WTC11 (cell line): Measurements from ENCODE around the gene FRG2B. TPM values are rescaled to one million over a fixed set of nuclear protein-coding genes. Genes with fewer than 3 reads are reported as not detected.
"Not testable (repeated sequence)": the region's sequence is repeated elsewhere in the genome, so short reads cannot be mapped to it uniquely, and the experiment has no call there.

Experiments
- ATAC-seq: fragments of 200-7000 bp; cut with Tn5 transposase; 2 replicates; pipeline ENCODE4 v1.10.0; 2021; ENCODE audit warnings: mild to moderate bottlenecking, moderate library complexity
- CTCF ChIA-PET: fragments of 300-600 bp; sonication (Branson Sonifier 250); formaldehyde crosslinking; loops from one replicate; lab custom pipeline; 2021; ENCODE audit warnings: antibody characterized with exemption; lab: Charles Lee
- POLR2A ChIA-PET: fragments of 350-600 bp; sonication (Branson Sonifier 250); formaldehyde crosslinking; loops from one replicate; lab custom pipeline; 2021; ENCODE audit warnings: antibody characterized with exemption; lab: Charles Lee
- DNase-seq: peaks from one replicate; pipeline ENCODE4 v3.0.0; 2021; ENCODE audit warnings: low spot score
- H3K27ac Mint-ChIP-seq: 2 replicates; pipeline ENCODE4 v1.8.0; 2021; ENCODE audit warnings: mixed read lengths
- H3K27me3 Mint-ChIP-seq: 2 replicates; pipeline ENCODE4 v1.8.0; 2021; ENCODE audit warnings: low read depth, mild to moderate bottlenecking, moderate library complexity, mixed read lengths
- H3K36me3 Mint-ChIP-seq: 2 replicates; pipeline ENCODE4 v1.8.0; 2021; ENCODE audit warnings: mixed read lengths
- H3K4me1 Mint-ChIP-seq: 2 replicates; pipeline ENCODE4 v1.8.0; 2022; ENCODE audit warnings: mixed read lengths
- H3K4me3 Mint-ChIP-seq: 2 replicates; pipeline ENCODE4 v1.8.0; 2021; ENCODE audit warnings: mild to moderate bottlenecking, moderate library complexity, mixed read lengths
- H3K9me3 Mint-ChIP-seq: 2 replicates; pipeline ENCODE4 v1.8.0; 2021; ENCODE audit warnings: mixed read lengths
- CBFB ChIP-seq: sonication (generic); formaldehyde crosslinking; IDR thresholded peaks from 2 replicates; pipeline ENCODE4 v1.8.1; 2022; ENCODE audit warnings: mild to moderate bottlenecking, low read depth, missing genetic modification reagents
- CREB1 ChIP-seq: sonication (generic); formaldehyde crosslinking; IDR thresholded peaks from 2 replicates; pipeline ENCODE4 v1.8.0; 2023; ENCODE audit warnings: mild to moderate bottlenecking, missing genetic modification reagents
- CREM ChIP-seq: sonication (generic); formaldehyde crosslinking; IDR thresholded peaks from 2 replicates; pipeline ENCODE4 v1.8.1; 2022; ENCODE audit warnings: mild to moderate bottlenecking, missing genetic modification reagents, moderate library complexity
- EMX1 ChIP-seq: fragments of 250-450 bp; sonication (Bioruptor Pico); IDR thresholded peaks from 2 replicates; pipeline ENCODE4 v1.8.0; 2021; ENCODE audit warnings: mild to moderate bottlenecking
- ESRRA ChIP-seq: sonication (generic); formaldehyde crosslinking; IDR thresholded peaks from 2 replicates; pipeline ENCODE4 v1.8.1; 2022; ENCODE audit warnings: mild to moderate bottlenecking, missing genetic modification reagents, borderline replicate concordance
- FOXK1 ChIP-seq: sonication (generic); formaldehyde crosslinking; IDR thresholded peaks from 2 replicates; pipeline ENCODE4 v1.8.0; 2022; ENCODE audit warnings: mild to moderate bottlenecking, moderate library complexity, missing genetic modification reagents
- FOXP1 ChIP-seq: sonication (generic); formaldehyde crosslinking; IDR thresholded peaks from 2 replicates; pipeline ENCODE4 v1.8.0; 2022; ENCODE audit warnings: missing genetic modification reagents, mild to moderate bottlenecking, moderate library complexity, borderline replicate concordance
- GABPB1 ChIP-seq: sonication (generic); formaldehyde crosslinking; IDR thresholded peaks from 2 replicates; pipeline ENCODE4 v1.8.1; 2023; ENCODE audit warnings: mild to moderate bottlenecking, missing genetic modification reagents
- IRF2 ChIP-seq: sonication (generic); formaldehyde crosslinking; IDR thresholded peaks from 2 replicates; pipeline ENCODE4 v1.8.0; 2022; ENCODE audit warnings: low read depth, missing genetic modification reagents, borderline replicate concordance
- JUN ChIP-seq: sonication (generic); formaldehyde crosslinking; IDR thresholded peaks from 2 replicates; pipeline ENCODE4 v1.8.0; 2023; ENCODE audit warnings: mild to moderate bottlenecking, missing genetic modification reagents
- MXD4 ChIP-seq: fragments of 250-450 bp; sonication (Bioruptor Pico); IDR thresholded peaks from 2 replicates; pipeline ENCODE4 v1.8.0; 2021; ENCODE audit warnings: mild to moderate bottlenecking, moderate library complexity, borderline replicate concordance
- NFATC4 ChIP-seq: fragments of 250-450 bp; sonication (Bioruptor Pico); IDR thresholded peaks from 2 replicates; pipeline ENCODE4 v1.9.0; 2021; ENCODE audit warnings: mild to moderate bottlenecking
- RELA ChIP-seq: sonication (generic); formaldehyde crosslinking; IDR thresholded peaks from 2 replicates; pipeline ENCODE4 v1.8.1; 2022; ENCODE audit warnings: missing genetic modification reagents, mild to moderate bottlenecking, borderline replicate concordance
- SP1 ChIP-seq: sonication (generic); formaldehyde crosslinking; conservative IDR thresholded peaks from 2 replicates; pipeline ENCODE4 v1.8.1; 2022; ENCODE audit warnings: missing genetic modification reagents
- ZNF219 ChIP-seq: sonication (generic); formaldehyde crosslinking; IDR thresholded peaks from 2 replicates; pipeline ENCODE4 v1.8.0; 2023; ENCODE audit warnings: missing genetic modification reagents, mild to moderate bottlenecking, borderline replicate concordance
- ZNF232 ChIP-seq: sonication (generic); formaldehyde crosslinking; IDR thresholded peaks from 2 replicates; pipeline ENCODE4 v1.8.0; 2022; ENCODE audit warnings: mild to moderate bottlenecking, missing genetic modification reagents
- ZNF396 ChIP-seq: fragments of 250-450 bp; sonication (Bioruptor Pico); IDR thresholded peaks from 2 replicates; pipeline ENCODE4 v1.8.0; 2021; ENCODE audit warnings: mild to moderate bottlenecking, moderate library complexity, borderline replicate concordance
- total RNA-seq: library from RNA; stranded (reverse); gene quantifications from 3 replicates; pipeline ENCODE4 v1.2.3, GENCODE V29; 2021
- TF ChIP-seq, protein P1 (sequence below): fragments of 250-450 bp; sonication (Bioruptor Pico); IDR thresholded peaks from 2 replicates; pipeline ENCODE4 v1.8.0; 2021; ENCODE audit warnings: mild to moderate bottlenecking
- TF ChIP-seq, protein P2 (sequence below): fragments of 250-450 bp; sonication (Bioruptor Pico); conservative IDR thresholded peaks from 2 replicates; pipeline ENCODE4 v1.9.0; 2021; ENCODE audit warnings: mild to moderate bottlenecking
- TF ChIP-seq, protein P3 (sequence below): sonication (generic); formaldehyde crosslinking; IDR thresholded peaks from 2 replicates; pipeline ENCODE4 v1.8.1; 2022; ENCODE audit warnings: missing genetic modification reagents, borderline replicate concordance
- TF ChIP-seq, protein P4 (sequence below): sonication (generic); formaldehyde crosslinking; IDR thresholded peaks from 2 replicates; pipeline ENCODE4 v1.8.0; 2023; ENCODE audit warnings: missing genetic modification reagents
- TF ChIP-seq, protein P5 (sequence below): sonication (generic); formaldehyde crosslinking; IDR thresholded peaks from 2 replicates; pipeline ENCODE4 v1.8.1; 2023; ENCODE audit warnings: mild to moderate bottlenecking, missing genetic modification reagents
- TF ChIP-seq, protein P6 (sequence below): sonication (generic); formaldehyde crosslinking; conservative IDR thresholded peaks from 2 replicates; pipeline ENCODE4 v1.8.1; 2022; ENCODE audit warnings: mild to moderate bottlenecking, missing genetic modification reagents
- TF ChIP-seq, protein P7 (sequence below): fragments of 250-450 bp; sonication (Bioruptor Pico); IDR thresholded peaks from 2 replicates; pipeline ENCODE4 v1.9.0; 2021; ENCODE audit warnings: mild to moderate bottlenecking

Gene FRG2B
- total RNA-seq, 1 experiment from 2014 or later = not detected

DNA sequence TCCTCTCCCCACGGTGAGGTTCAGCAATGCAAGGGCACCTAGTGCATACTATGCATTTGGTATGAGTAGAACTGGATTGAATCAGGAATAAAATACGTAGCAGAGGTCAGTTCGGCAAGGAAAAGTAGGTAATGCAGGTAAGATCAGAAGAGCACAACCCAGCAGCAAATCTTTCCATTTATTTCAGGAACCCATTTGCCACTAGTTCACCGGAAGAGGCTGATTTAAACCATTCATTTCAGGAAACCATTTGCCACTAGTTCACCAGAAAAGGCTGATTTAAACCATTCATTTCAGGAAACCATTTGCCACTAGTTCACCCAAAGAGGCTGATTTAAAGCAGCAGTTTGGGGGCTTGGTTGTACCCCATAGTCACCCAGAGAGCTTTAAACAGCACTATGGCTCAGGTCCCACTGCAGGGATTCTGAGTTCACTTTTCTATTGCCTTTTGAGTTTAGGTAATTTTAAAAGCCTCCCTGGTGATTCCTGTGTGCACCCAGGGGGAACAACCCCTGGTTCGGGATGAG, 4.2 kb upstream of the FRG2B start:
- H3K27me3 Mint-ChIP-seq, ATAC-seq, POLR2A ChIA-PET, CTCF ChIA-PET, H3K4me3 Mint-ChIP-seq, DNase-seq, H3K27ac Mint-ChIP-seq, H3K4me1 Mint-ChIP-seq: not testable (repeated sequence)
- Mint-ChIP-seq H3K36me3 (peaks cover 11% of the 10 kb centered on the region), H3K9me3 (peaks cover 16% of the 10 kb centered on the region)

DNA sequence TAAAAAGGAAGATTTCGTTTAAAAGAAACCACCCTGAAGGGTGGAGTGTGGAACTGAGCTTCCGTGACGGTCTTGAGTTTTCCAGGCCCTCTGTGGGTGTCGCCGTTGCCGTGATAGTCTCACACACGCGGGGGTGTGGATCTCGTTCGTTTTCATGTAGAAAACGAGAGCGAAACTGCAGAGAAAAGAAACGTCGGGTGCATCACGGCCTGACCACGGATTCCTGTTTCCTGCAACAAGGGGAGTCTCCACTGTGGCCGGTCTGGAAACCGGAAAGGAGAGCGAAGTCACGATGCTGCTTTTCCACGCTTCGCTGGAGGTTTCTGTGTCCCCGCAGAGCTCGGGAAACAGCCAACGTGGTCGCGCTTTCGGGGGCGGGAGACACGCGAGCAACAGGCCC, 4.1 kb downstream of the FRG2B start:
- DNase-seq, H3K4me3 Mint-ChIP-seq, H3K27me3 Mint-ChIP-seq, ATAC-seq, H3K27ac Mint-ChIP-seq, CTCF ChIA-PET, H3K4me1 Mint-ChIP-seq, POLR2A ChIA-PET: not testable (repeated sequence)
- Mint-ChIP-seq H3K9me3 (peaks cover 36% of the 10 kb centered on the region), H3K36me3 (peaks cover 36% of the 10 kb centered on the region)

DNA sequence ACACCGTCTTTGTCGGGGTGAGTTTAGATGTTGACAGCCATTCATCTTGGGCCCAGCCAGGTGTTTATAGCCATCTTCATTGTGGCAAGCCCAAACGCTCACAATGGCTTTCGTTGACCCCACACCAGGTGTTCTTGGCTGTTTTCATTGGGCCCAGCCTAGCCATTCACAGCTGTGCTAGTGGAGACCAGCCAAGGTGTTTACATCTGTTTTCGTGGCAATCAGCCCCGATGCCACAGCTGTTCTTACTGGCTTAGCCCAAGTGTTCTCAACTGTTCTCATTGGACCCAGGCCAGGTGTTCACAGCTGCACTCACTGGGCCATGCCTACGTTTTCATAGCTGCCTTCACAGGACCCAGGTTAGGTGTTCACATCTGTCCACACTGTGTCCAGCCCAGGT, 7.7 kb downstream of the FRG2B start:
- no peak overlapping the region for H3K4me3 Mint-ChIP-seq
- POLR2A ChIA-PET = no interaction called here

DNA sequence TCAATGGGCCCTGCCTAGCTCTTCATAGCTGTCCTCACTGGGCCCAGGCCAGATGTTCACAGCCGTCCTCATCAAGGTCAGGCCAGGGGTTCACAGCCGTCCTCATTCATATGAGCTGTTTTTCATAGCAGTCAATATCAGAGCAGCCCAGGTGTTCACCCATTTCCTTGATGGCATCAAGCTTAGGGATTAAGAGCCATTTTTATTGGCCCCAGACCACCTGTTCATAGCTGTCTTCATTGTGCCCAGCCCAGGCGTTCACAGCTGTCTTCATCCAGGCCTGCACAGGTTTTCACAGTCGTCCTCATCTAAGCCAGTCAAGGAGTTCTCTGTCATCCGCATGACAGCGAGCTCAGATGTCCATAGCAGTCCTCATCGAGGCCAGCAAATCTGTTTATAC, 9.4 kb downstream of the FRG2B start:
- peaks cover 86% of the 10 kb centered on the region for H3K9me3 Mint-ChIP-seq
- DNase-seq = no peak
- CTCF ChIA-PET = no interaction called here
- no peak for ATAC-seq
- H3K4me3 Mint-ChIP-seq = no peak overlapping the region
- H3K4me1 Mint-ChIP-seq = no peaks in the 10 kb centered on the region
- POLR2A ChIA-PET = no interaction called here
- H3K27ac Mint-ChIP-seq = no peak overlapping the region
- H3K27me3 Mint-ChIP-seq = peaks cover 10% of the 10 kb centered on the region; the same call in 1 of the 2 replicates
- H3K36me3 Mint-ChIP-seq = peaks cover 84% of the 10 kb centered on the region
- TF ChIP-seq, protein P1, sequence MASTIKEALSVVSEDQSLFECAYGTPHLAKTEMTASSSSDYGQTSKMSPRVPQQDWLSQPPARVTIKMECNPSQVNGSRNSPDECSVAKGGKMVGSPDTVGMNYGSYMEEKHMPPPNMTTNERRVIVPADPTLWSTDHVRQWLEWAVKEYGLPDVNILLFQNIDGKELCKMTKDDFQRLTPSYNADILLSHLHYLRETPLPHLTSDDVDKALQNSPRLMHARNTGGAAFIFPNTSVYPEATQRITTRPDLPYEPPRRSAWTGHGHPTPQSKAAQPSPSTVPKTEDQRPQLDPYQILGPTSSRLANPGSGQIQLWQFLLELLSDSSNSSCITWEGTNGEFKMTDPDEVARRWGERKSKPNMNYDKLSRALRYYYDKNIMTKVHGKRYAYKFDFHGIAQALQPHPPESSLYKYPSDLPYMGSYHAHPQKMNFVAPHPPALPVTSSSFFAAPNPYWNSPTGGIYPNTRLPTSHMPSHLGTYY = no peak
- TF ChIP-seq, protein P2, sequence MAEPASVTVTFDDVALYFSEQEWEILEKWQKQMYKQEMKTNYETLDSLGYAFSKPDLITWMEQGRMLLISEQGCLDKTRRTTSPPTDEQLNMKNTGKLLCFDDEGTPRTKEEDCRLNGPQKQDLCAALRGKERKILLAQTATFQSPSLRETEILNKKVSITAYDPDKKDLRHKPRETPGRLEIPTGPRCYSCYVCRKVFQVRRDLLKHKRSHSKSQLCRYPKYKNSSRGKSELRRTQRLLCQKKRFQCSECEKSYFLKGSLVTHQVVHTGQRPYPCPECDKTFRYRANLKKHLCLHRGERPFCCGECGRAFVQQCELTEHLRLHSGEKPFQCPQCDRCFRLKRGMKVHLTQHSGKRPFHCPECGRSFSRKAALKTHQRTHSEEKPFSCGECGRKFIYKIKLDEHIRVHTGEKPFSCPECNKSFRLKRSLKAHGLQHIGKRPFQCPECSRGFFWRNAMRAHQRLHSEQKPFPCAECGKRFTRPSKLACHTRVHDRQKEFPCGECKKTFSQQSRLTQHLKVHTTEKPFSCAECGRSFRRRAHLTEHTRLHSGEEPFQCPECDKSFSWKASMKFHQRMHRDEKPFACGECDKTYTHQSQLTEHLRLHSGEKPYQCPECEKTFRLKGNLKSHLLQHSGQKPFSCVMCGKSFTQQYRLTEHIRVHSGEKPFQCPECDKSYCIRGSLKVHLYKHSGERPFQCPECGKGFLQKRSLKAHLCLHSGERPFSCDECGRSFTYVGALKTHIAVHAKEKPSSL (CRISPR knock-in tag) = no peak
- TF ChIP-seq CREB1 (CRISPR knock-in tag) = no peak
- TF ChIP-seq FOXP1 (CRISPR knock-in tag) = no peak
- TF ChIP-seq NFATC4 = no peak
- TF ChIP-seq, protein P3, sequence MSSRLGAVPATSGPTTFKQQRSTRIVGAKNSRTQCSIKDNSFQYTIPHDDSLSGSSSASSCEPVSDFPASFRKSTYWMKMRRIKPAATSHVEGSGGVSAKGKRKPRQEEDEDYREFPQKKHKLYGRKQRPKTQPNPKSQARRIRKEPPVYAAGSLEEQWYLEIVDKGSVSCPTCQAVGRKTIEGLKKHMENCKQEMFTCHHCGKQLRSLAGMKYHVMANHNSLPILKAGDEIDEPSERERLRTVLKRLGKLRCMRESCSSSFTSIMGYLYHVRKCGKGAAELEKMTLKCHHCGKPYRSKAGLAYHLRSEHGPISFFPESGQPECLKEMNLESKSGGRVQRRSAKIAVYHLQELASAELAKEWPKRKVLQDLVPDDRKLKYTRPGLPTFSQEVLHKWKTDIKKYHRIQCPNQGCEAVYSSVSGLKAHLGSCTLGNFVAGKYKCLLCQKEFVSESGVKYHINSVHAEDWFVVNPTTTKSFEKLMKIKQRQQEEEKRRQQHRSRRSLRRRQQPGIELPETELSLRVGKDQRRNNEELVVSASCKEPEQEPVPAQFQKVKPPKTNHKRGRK (CRISPR knock-in tag) = no peak
- no peak for TF ChIP-seq ZNF396 (CRISPR knock-in tag)
- TF ChIP-seq, protein P4, sequence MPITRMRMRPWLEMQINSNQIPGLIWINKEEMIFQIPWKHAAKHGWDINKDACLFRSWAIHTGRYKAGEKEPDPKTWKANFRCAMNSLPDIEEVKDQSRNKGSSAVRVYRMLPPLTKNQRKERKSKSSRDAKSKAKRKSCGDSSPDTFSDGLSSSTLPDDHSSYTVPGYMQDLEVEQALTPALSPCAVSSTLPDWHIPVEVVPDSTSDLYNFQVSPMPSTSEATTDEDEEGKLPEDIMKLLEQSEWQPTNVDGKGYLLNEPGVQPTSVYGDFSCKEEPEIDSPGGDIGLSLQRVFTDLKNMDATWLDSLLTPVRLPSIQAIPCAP (CRISPR knock-in tag) = no peak

More for the DNA sequence above, 7.7 kb downstream of the FRG2B start:
- H3K4me1 Mint-ChIP-seq = no peaks in the 10 kb centered on the region
- CTCF ChIA-PET = no interaction called here
- peaks cover 73% of the 10 kb centered on the region for H3K36me3 Mint-ChIP-seq
- DNase-seq = no peak
- no peak for TF ChIP-seq JUN (CRISPR knock-in tag)
- no peak for TF ChIP-seq MXD4 (CRISPR knock-in tag)
- TF ChIP-seq RELA (CRISPR knock-in tag) = no peak
- TF ChIP-seq SP1 (CRISPR knock-in tag) = no peak
- TF ChIP-seq CREM (CRISPR knock-in tag) = no peak
- TF ChIP-seq FOXK1 (CRISPR knock-in tag) = no peak
- TF ChIP-seq EMX1 (CRISPR knock-in tag) = no peak
- TF ChIP-seq GABPB1 (CRISPR knock-in tag) = no peak
- TF ChIP-seq, protein P5, sequence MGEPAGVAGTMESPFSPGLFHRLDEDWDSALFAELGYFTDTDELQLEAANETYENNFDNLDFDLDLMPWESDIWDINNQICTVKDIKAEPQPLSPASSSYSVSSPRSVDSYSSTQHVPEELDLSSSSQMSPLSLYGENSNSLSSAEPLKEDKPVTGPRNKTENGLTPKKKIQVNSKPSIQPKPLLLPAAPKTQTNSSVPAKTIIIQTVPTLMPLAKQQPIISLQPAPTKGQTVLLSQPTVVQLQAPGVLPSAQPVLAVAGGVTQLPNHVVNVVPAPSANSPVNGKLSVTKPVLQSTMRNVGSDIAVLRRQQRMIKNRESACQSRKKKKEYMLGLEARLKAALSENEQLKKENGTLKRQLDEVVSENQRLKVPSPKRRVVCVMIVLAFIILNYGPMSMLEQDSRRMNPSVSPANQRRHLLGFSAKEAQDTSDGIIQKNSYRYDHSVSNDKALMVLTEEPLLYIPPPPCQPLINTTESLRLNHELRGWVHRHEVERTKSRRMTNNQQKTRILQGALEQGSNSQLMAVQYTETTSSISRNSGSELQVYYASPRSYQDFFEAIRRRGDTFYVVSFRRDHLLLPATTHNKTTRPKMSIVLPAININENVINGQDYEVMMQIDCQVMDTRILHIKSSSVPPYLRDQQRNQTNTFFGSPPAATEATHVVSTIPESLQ (CRISPR knock-in tag) = no peak
- no peak for TF ChIP-seq ZNF219 (CRISPR knock-in tag)
- TF ChIP-seq, protein P6, sequence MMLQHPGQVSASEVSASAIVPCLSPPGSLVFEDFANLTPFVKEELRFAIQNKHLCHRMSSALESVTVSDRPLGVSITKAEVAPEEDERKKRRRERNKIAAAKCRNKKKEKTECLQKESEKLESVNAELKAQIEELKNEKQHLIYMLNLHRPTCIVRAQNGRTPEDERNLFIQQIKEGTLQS (CRISPR knock-in tag) = no peak
- no peak for TF ChIP-seq CBFB (CRISPR knock-in tag)
- TF ChIP-seq, protein P7, sequence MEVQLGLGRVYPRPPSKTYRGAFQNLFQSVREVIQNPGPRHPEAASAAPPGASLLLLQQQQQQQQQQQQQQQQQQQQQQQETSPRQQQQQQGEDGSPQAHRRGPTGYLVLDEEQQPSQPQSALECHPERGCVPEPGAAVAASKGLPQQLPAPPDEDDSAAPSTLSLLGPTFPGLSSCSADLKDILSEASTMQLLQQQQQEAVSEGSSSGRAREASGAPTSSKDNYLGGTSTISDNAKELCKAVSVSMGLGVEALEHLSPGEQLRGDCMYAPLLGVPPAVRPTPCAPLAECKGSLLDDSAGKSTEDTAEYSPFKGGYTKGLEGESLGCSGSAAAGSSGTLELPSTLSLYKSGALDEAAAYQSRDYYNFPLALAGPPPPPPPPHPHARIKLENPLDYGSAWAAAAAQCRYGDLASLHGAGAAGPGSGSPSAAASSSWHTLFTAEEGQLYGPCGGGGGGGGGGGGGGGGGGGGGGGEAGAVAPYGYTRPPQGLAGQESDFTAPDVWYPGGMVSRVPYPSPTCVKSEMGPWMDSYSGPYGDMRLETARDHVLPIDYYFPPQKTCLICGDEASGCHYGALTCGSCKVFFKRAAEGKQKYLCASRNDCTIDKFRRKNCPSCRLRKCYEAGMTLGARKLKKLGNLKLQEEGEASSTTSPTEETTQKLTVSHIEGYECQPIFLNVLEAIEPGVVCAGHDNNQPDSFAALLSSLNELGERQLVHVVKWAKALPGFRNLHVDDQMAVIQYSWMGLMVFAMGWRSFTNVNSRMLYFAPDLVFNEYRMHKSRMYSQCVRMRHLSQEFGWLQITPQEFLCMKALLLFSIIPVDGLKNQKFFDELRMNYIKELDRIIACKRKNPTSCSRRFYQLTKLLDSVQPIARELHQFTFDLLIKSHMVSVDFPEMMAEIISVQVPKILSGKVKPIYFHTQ (CRISPR knock-in tag) = no peak
- TF ChIP-seq IRF2 = no peak
- no peak for TF ChIP-seq ESRRA
- no peak for TF ChIP-seq ZNF232 (CRISPR knock-in tag)
- ATAC-seq = no peak
- H3K27me3 Mint-ChIP-seq = peaks cover 12% of the 10 kb centered on the region; the same call in 1 of the 2 replicates
- no peak overlapping the region for H3K27ac Mint-ChIP-seq
- peaks cover 73% of the 10 kb centered on the region for H3K9me3 Mint-ChIP-seq
